Endothelial cell (in vitro differentiated cells): ENCODE results near the gene RAB15. TPM values are rescaled to one million over a fixed set of nuclear protein-coding genes. Genes with fewer than 3 reads are reported as not detected.

Source experiments
- DNase-seq: peaks from one replicate; pipeline ENCODE4 v3.0.0; 2021; ENCODE audit warnings: low spot score
- H3K27ac Mint-ChIP-seq: one replicate; pipeline ENCODE4 v1.8.0; 2021; ENCODE audit warnings: mixed read lengths, inconsistent platforms; ENCODE audit not compliant: unreplicated experiment
- H3K27me3 Mint-ChIP-seq: one replicate; pipeline ENCODE4 v1.8.0; 2021; ENCODE audit warnings: mild to moderate bottlenecking, moderate library complexity, mixed read lengths, inconsistent platforms; ENCODE audit not compliant: unreplicated experiment
- H3K36me3 Mint-ChIP-seq: one replicate; pipeline ENCODE4 v1.8.0; 2021; ENCODE audit warnings: mild to moderate bottlenecking, low read depth, mixed read lengths, inconsistent platforms; ENCODE audit not compliant: unreplicated experiment
- H3K4me1 Mint-ChIP-seq: one replicate; pipeline ENCODE4 v1.8.0; 2021; ENCODE audit warnings: mild to moderate bottlenecking, mixed read lengths, inconsistent platforms; ENCODE audit not compliant: unreplicated experiment
- H3K4me3 Mint-ChIP-seq: one replicate; pipeline ENCODE4 v1.8.0; 2021; ENCODE audit warnings: mild to moderate bottlenecking, mixed read lengths, inconsistent platforms; ENCODE audit not compliant: unreplicated experiment
- H3K9me3 Mint-ChIP-seq: one replicate; pipeline ENCODE4 v1.8.0; 2021; ENCODE audit warnings: mixed read lengths, inconsistent platforms; ENCODE audit not compliant: unreplicated experiment
- long read RNA-seq: library from polyadenylated mRNA; unstranded; transcript quantifications from one replicate; pipeline ENCODE4 v2.0.0, GENCODE V29; 2020; ENCODE audit not compliant: unreplicated experiment
- total RNA-seq: library from RNA; stranded (reverse); fragmentation: NEBNext Ultra II Directional; extraction: Animal tissue kit (Norgen Biotek cat#: 25700); gene quantifications from one replicate; pipeline ENCODE4 v1.2.1, GENCODE V29; 2021; ENCODE audit not compliant: unreplicated experiment
- TF ChIP-seq, protein P1 (sequence below): fragments of 200-600 bp; sonication (generic); IDR thresholded peaks from one replicate; pipeline ENCODE4 v1.5.0; 2021; ENCODE audit warnings: antibody characterized with exemption; ENCODE audit not compliant: unreplicated experiment

Gene RAB15
- total RNA-seq, result 20.9 TPM
- long read RNA-seq, partial matches to known transcripts, result 0 of 3 reads
- long read RNA-seq, other reads (novel, unspliced or antisense), result 3 of 3 reads

DNA sequence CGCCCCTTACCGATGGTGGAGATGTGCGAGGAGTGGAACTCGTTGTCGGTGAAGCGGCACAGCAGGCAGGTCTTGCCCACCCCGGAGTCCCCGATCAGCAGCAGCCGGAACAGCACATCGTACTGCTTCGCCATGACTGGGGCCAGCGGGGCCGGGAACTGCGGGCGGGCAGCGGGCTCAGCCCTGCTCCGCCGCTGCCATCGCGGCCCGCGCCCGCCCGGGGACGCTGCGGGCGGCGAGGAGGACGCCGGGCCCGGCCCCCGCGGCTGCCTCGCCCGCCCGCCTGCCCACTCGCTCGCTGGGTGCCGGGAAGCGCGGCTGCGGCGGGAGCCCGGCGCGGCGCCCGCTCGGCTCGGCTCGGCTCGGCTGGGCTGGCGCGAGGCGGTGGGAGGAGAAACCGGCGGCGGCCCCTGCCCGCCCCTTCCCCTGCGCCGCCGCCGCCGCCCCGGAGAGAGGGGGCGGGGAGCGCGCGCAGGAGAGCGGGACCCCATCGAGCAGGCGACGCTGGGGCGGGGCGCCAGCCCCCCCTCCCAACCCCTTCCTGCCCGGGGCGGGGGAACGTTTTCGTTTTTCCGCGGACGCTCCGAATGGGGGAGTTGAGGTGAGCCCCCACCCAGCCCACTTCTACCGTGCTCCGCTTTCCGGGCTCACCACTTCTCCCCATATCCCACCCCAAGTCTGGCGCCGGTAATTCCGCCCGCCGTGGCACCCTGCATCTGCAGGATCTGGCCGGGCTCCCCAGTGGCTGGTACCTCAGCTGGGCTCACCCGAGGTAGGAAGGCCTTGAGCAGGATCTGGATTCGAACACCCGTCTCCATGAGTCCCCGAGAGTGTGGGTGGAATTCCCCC is at the start of gene RAB15:
TSS of gene RAB15 (minus strand) at position 394 of the 849 bp plus-strand sequence. CDS start at position 134, 260 bp downstream.
- Mint-ChIP-seq H3K36me3 (no peaks in the 10 kb centered on the region), H3K27ac (no peak within 1 kb of the TSS), H3K9me3 (no peaks in the 10 kb centered on the region), H3K27me3 (peaks cover 14% of the 10 kb centered on the region), H3K4me3 (peak within 1 kb of the TSS; percentile 89), H3K4me1 (peaks cover 20% of the 10 kb centered on the region)
- DNase-seq, result peak; percentile 50
- TF ChIP-seq, protein P1, sequence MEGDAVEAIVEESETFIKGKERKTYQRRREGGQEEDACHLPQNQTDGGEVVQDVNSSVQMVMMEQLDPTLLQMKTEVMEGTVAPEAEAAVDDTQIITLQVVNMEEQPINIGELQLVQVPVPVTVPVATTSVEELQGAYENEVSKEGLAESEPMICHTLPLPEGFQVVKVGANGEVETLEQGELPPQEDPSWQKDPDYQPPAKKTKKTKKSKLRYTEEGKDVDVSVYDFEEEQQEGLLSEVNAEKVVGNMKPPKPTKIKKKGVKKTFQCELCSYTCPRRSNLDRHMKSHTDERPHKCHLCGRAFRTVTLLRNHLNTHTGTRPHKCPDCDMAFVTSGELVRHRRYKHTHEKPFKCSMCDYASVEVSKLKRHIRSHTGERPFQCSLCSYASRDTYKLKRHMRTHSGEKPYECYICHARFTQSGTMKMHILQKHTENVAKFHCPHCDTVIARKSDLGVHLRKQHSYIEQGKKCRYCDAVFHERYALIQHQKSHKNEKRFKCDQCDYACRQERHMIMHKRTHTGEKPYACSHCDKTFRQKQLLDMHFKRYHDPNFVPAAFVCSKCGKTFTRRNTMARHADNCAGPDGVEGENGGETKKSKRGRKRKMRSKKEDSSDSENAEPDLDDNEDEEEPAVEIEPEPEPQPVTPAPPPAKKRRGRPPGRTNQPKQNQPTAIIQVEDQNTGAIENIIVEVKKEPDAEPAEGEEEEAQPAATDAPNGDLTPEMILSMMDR, result no peak

DNA sequence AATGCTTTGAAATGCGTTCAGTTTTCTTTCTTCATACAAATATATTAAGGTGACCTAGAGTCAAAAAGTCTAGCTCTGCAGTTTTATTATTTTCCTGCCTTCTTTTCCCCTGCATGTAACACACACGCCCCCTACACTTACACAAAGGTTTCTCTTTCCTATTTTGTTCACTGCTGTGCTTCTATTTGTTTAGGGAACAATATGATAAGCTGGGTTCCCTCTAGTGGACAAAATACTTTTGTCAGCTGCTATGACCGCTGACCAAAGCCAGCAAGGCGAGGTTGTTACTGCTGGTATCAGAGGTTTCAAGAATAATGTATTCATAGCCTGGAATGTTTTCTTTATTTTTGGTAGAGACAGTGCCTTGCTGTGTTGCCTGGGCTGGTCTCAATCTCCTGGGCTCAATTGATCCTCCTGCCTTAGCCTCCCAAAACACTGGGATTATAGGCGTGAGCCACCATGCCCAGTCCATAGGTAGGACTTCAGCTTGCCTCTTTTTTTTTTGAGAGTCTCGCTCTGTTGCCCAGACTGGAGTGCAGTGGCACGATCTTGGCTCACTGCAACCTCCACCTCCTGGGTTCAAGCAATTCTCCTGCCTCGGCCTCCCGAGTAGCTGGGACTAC is 47.9 kb upstream of the RAB15 start:
- no peaks in the 10 kb centered on the region for H3K36me3 Mint-ChIP-seq
- peaks cover 3% of the 10 kb centered on the region for H3K4me1 Mint-ChIP-seq
- peak; percentile 27 for DNase-seq
- H3K27me3 Mint-ChIP-seq, result no peaks in the 10 kb centered on the region
- peak overlapping the region; percentile 53 for H3K27ac Mint-ChIP-seq
- H3K4me3 Mint-ChIP-seq, result no peak overlapping the region
- TF ChIP-seq, protein P1, result peak; percentile 64
- H3K9me3 Mint-ChIP-seq, result no peaks in the 10 kb centered on the region

DNA sequence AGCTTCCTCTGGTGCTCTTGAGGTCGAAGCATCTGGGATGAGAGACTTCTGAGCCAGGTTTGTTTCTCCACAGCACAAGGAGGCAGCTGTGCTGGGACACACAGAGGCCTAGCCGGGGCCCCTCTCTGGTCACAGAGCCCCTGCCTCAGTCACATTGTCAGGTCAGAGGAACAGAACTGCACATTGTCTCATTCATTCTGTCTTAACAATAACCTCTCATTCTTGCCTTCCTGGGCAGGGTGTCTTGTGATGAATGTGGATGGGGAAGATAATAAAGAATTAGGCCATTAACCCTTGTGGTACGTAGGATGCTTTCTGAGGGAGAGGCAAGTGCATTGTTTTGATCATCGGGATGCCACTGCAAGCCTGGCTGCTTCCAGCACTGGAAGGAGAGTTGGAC is 44.3 kb upstream of the RAB15 start:
- TF ChIP-seq, protein P1, result no peak
- H3K36me3 Mint-ChIP-seq, result peaks cover 4% of the 10 kb centered on the region
- no peaks in the 10 kb centered on the region for H3K9me3 Mint-ChIP-seq
- no peak overlapping the region for H3K27ac Mint-ChIP-seq
- H3K4me1 Mint-ChIP-seq, result peaks cover 3% of the 10 kb centered on the region
- no peak for DNase-seq
- H3K4me3 Mint-ChIP-seq, result no peak overlapping the region
- H3K27me3 Mint-ChIP-seq, result peaks cover 2% of the 10 kb centered on the region

DNA sequence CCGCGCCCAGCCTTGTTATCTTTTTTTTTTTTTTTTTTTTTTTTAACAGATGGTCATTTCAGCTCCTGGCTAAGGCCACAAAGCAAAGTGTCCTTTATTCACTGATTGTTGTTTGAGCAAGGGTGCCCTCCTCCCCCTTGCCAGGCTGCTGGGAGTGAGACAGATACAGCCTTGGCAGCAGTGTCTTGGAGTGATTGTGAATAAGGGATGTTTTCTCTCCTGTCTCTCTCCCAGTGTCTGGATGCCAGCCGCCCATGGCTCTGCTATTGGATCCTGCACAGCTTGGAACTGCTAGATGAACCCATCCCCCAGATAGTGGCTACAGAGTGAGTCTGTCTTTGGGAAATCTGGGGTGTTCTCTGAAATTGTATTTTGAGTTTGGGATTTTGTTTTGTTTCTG is 43.3 kb upstream of the RAB15 start:
- no peaks in the 10 kb centered on the region for H3K9me3 Mint-ChIP-seq
- DNase-seq, result no peak
- H3K4me1 Mint-ChIP-seq, result peaks cover 4% of the 10 kb centered on the region
- peaks cover 2% of the 10 kb centered on the region for H3K27me3 Mint-ChIP-seq
- no peak overlapping the region for H3K27ac Mint-ChIP-seq
- H3K4me3 Mint-ChIP-seq, result no peak overlapping the region
- peaks cover 4% of the 10 kb centered on the region for H3K36me3 Mint-ChIP-seq
- TF ChIP-seq, protein P1, result no peak

DNA sequence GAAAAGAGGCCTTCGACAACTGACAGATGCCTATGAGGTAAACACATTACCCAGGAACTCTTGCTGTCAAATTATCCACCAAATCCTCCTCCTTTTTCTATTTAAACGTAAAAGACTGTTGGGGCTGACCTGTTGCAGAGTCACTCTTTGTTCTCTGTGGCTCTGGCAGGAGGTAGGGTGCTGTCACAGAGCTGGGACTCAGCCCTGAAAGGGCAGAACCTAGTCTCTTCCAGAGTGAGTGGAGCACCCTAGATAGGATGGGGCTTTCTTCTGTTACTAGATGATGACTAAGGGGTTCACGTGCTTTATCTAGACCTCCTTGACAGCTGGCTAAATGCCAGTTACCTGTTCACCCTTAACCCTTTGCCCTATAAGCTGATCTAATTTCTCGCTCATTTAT is 40.2 kb upstream of the RAB15 start:
- Mint-ChIP-seq H3K27me3 (peaks cover 4% of the 10 kb centered on the region), H3K9me3 (no peaks in the 10 kb centered on the region), H3K27ac (no peak overlapping the region), H3K36me3 (peaks cover 9% of the 10 kb centered on the region), H3K4me1 (peaks cover 17% of the 10 kb centered on the region), H3K4me3 (no peak overlapping the region)
- TF ChIP-seq, protein P1, result no peak
- no peak for DNase-seq
